AG09309 (cell line): ENCODE measurements around the gene AKR7A2.

Source experiments
- DNase-seq: peaks from one replicate; pipeline ENCODE4 v3.0.0-alpha.2; 2010; ENCODE audit warnings: low read depth
- H3K4me3 ChIP-seq: 2 replicates; pipeline ENCODE4 v1.5.1; 2011; ENCODE audit warnings: mild to moderate bottlenecking, low read depth, low read length, moderate library complexity; ENCODE audit not compliant: control insufficient read depth
- CTCF ChIP-seq: IDR thresholded peaks from 2 replicates; pipeline ENCODE4 v1.5.1; 2011; ENCODE audit warnings: mild to moderate bottlenecking, low read depth, low read length, inconsistent platforms; ENCODE audit not compliant: insufficient read depth, control insufficient read depth; ENCODE audit errors: missing control alignments

Gene AKR7A2

GRCh38 chr1:19357299-19357986, 45.5 kb upstream of the AKR7A2 start:
- DNase-seq, result no peak
- TF ChIP-seq CTCF, result no peak
- no peak overlapping the region for H3K4me3 ChIP-seq

GRCh38 chr1:19356266-19356665, 44.3 kb upstream of the AKR7A2 start:
- no peak for TF ChIP-seq CTCF
- no peak for DNase-seq
- H3K4me3 ChIP-seq, result no peak overlapping the region

GRCh38 chr1:19354531-19354981, 42.6 kb upstream of the AKR7A2 start:
- TF ChIP-seq CTCF, result no peak
- H3K4me3 ChIP-seq, result no peak overlapping the region
- no peak for DNase-seq

GRCh38 chr1:19353596-19353995, 41.7 kb upstream of the AKR7A2 start:
- no peak for DNase-seq
- no peak overlapping the region for H3K4me3 ChIP-seq
- no peak for TF ChIP-seq CTCF

- TF ChIP-seq CTCF, result no peak
- no peak overlapping the region for H3K4me3 ChIP-seq
- no peak for DNase-seq
These were observed 40.9 kb upstream of the AKR7A2 start for GRCh38 chr1:19352839-19353238.

GRCh38 chr1:19351873-19352272, 39.9 kb upstream of the AKR7A2 start:
- TF ChIP-seq CTCF, result no peak
- no peak overlapping the region for H3K4me3 ChIP-seq
- no peak for DNase-seq
